ENCODE measurements around the gene TINAGL1. TPM values are rescaled to one million over a fixed set of nuclear protein-coding genes. Genes with fewer than 3 reads are reported as not detected.

The TINAGL1 gene
- total and polyA plus RNA-seq, 8 donors, result 10.1 to 47.3 (median 25.7) TPM

- no peak for TF ChIP-seq CTCF (IDR thresholded peaks at IDR 0.05)
- FAIRE-seq (no peak), ATAC-seq (no peak), DNase-seq (no peak)
- intact Hi-C loops (cut with DNase I), result no loop called here
- WGBS, 2 donors, result 85 to 88% methylated on average over 16 of the region's 16 CpGs
- H3K4me3 ChIP-seq, result no peak overlapping the region
- no peaks in the 10 kb centered on the region for H3K27me3 ChIP-seq
- H3K4me1 ChIP-seq, result peaks cover 17 to 24% (median 23%) of the 10 kb centered on the region in 3 donors
- no peaks in the 10 kb centered on the region for H3K36me3 ChIP-seq
- no peaks in the 10 kb centered on the region for H3K9me3 ChIP-seq
- H3K27ac ChIP-seq, result peak overlapping the region in 3 of 4 donors; percentile 3 to 39 (median 10)
Observed at GRCh38 chr1:31583082-31583994, 7.0 kb downstream of the TINAGL1 start.

- FAIRE-seq (no peak), ATAC-seq (peak; percentile 56 to 79 (median 73)), DNase-seq (peak; percentile 74 to 91 (median 82))
- TF ChIP-seq CTCF (IDR thresholded peaks at IDR 0.05), result no peak
- H3K27me3 ChIP-seq, result no peaks in the 10 kb centered on the region
- H3K27ac ChIP-seq, result peak overlapping the region in 3 of 4 donors; percentile 3 to 39 (median 10)
- no peak overlapping the region for H3K4me3 ChIP-seq
- peaks cover 19 to 26% (median 24%) of the 10 kb centered on the region in 3 donors for H3K4me1 ChIP-seq
- WGBS, 2 donors, result 39 to 47% methylated on average over 13 of the region's 13 CpGs
- no peaks in the 10 kb centered on the region for H3K36me3 ChIP-seq
- no peaks in the 10 kb centered on the region for H3K9me3 ChIP-seq
- intact Hi-C loops (cut with DNase I), result no loop called here
Observed at GRCh38 chr1:31583995-31584868, 7.9 kb downstream of the TINAGL1 start.

- Histone ChIP-seq H3K4me3 (no peak overlapping the region), H3K4me1 (peaks cover 19 to 26% (median 24%) of the 10 kb centered on the region in 3 donors), H3K9me3 (no peaks in the 10 kb centered on the region), H3K27me3 (no peaks in the 10 kb centered on the region), H3K36me3 (no peaks in the 10 kb centered on the region), H3K27ac (peak overlapping the region in 1 of 4 donors; percentile 39)
- intact Hi-C loops (cut with DNase I), result no loop called here
- DNase-seq (no peak), ATAC-seq (no peak), FAIRE-seq (no peak)
- no peak for TF ChIP-seq CTCF (IDR thresholded peaks at IDR 0.05)
- 93 to 95% methylated on average over 25 to 27 of the region's 27 CpGs for WGBS, 2 donors
Observed at GRCh38 chr1:31584869-31585735, 8.8 kb downstream of the TINAGL1 start.

- Histone ChIP-seq H3K9me3 (no peaks in the 10 kb centered on the region), H3K4me3 (no peak overlapping the region), H3K4me1 (peaks cover 19 to 26% (median 24%) of the 10 kb centered on the region in 3 donors), H3K27me3 (no peaks in the 10 kb centered on the region), H3K27ac (no peak overlapping the region), H3K36me3 (no peaks in the 10 kb centered on the region)
- intact Hi-C loops (cut with DNase I), result no loop called here
- no peak for DNase-seq
- no peak for ATAC-seq
- WGBS, 2 donors, result 86 to 93% methylated on average over 11 of the region's 11 CpGs
- no peak for TF ChIP-seq CTCF (IDR thresholded peaks at IDR 0.05)
- FAIRE-seq, result no peak
Observed at GRCh38 chr1:31585736-31586365, 9.5 kb downstream of the TINAGL1 start.
